ENCODE measurements around the gene PPP6R2.
A peak's percentile ranks its signal among the peaks of the same experiment; 100 is the strongest.

Gene PPP6R2

GRCh38 chr22:50306753-50307749, 36.1 kb upstream of the PPP6R2 start, which contains the start of gene PLXNB2:
Gene PLXNB2 (minus strand): TSS chr22:50307646. CDS start chr22:50290584, 17,062 bp downstream.
- DNase-seq, result peak; percentile 80

GRCh38 chr22:50307890-50308596, 35.1 kb upstream of the PPP6R2 start:
- DNase-seq, result no peak

- peak; percentile 68 for DNase-seq
Observed at GRCh38 chr22:50308597-50308935, 34.6 kb upstream of the PPP6R2 start.

GRCh38 chr22:50308986-50309600, 34.0 kb upstream of the PPP6R2 start:
- no peak for DNase-seq

GRCh38 chr22:50309601-50309991, 33.5 kb upstream of the PPP6R2 start:
- no peak for DNase-seq

GRCh38 chr22:50310031-50310722, 33.0 kb upstream of the PPP6R2 start:
- DNase-seq, result no peak

GRCh38 chr22:50310949-50311444, 32.1 kb upstream of the PPP6R2 start:
- no peak for DNase-seq

- no peak for DNase-seq
Observed at GRCh38 chr22:50311606-50312351, 31.3 kb upstream of the PPP6R2 start.

- DNase-seq, result no peak
Observed at GRCh38 chr22:50312371-50312770, 30.8 kb upstream of the PPP6R2 start.

- DNase-seq, result no peak
Observed at GRCh38 chr22:50313021-50313420, 30.1 kb upstream of the PPP6R2 start.

GRCh38 chr22:50313600-50313999, 29.5 kb upstream of the PPP6R2 start:
- no peak for DNase-seq

- DNase-seq, result no peak
Observed at GRCh38 chr22:50314081-50314454, 29.1 kb upstream of the PPP6R2 start.

GRCh38 chr22:50314455-50315288, 28.5 kb upstream of the PPP6R2 start:
- no peak for DNase-seq

- DNase-seq, result no peak
Observed at GRCh38 chr22:50315289-50316113, 27.6 kb upstream of the PPP6R2 start.

- DNase-seq, result no peak
Observed at GRCh38 chr22:50316114-50317065, 26.7 kb upstream of the PPP6R2 start.

- no peak for DNase-seq
Observed at GRCh38 chr22:50317178-50317577, 25.9 kb upstream of the PPP6R2 start.

GRCh38 chr22:50317674-50318073, 25.5 kb upstream of the PPP6R2 start:
- DNase-seq, result no peak

GRCh38 chr22:50318356-50318697, 24.8 kb upstream of the PPP6R2 start:
- DNase-seq, result no peak

Data from EL (cell line).